Measurements from ENCODE around the gene PRXL2A.
"Not testable (repeated sequence)": the region's sequence is repeated elsewhere in the genome, so short reads cannot be mapped to it uniquely, and the experiment has no call there.

Gene PRXL2A

GRCh38 chr10:80411681-80412220 lies 3.4 kb downstream of the PRXL2A start:
- DNase-seq: no peak

GRCh38 chr10:80412486-80412885 lies 4.1 kb downstream of the PRXL2A start:
- DNase-seq: no peak

GRCh38 chr10:80413271-80413996 lies 5.1 kb downstream of the PRXL2A start:
- DNase-seq: no peak

GRCh38 chr10:80414142-80414895 lies 6.0 kb downstream of the PRXL2A start:
- DNase-seq: no peak

- DNase-seq: no peak
These were observed 7.6 kb downstream of the PRXL2A start for GRCh38 chr10:80415734-80416478.

- no peak for DNase-seq
These were observed 8.2 kb downstream of the PRXL2A start for GRCh38 chr10:80416479-80417098.

GRCh38 chr10:80417256-80417655 lies 8.9 kb downstream of the PRXL2A start:
- not testable (repeated sequence) for DNase-seq

- no peak for DNase-seq
These were observed 12.8 kb downstream of the PRXL2A start for GRCh38 chr10:80421050-80421706.

- no peak for DNase-seq
These were observed 13.6 kb downstream of the PRXL2A start for GRCh38 chr10:80421707-80422536.

- no peak for DNase-seq
These were observed 17.6 kb downstream of the PRXL2A start for GRCh38 chr10:80425901-80426300.

GRCh38 chr10:80427541-80427940 lies 19.2 kb downstream of the PRXL2A start:
- no peak for DNase-seq

- peak; percentile 20 for DNase-seq
These were observed 21.2 kb downstream of the PRXL2A start for GRCh38 chr10:80429521-80429973.

- DNase-seq: no peak
These were observed 24.8 kb downstream of the PRXL2A start for GRCh38 chr10:80433134-80433533.

- no peak for DNase-seq
These were observed 28.2 kb downstream of the PRXL2A start for GRCh38 chr10:80436446-80437098.

GRCh38 chr10:80437227-80437626 lies 28.9 kb downstream of the PRXL2A start:
- DNase-seq: no peak

GRCh38 chr10:80441831-80442230 lies 33.5 kb downstream of the PRXL2A start:
- no peak for DNase-seq

GRCh38 chr10:80442879-80443278 lies 34.5 kb downstream of the PRXL2A start:
- DNase-seq: no peak

GRCh38 chr10:80443531-80443974 lies 35.2 kb downstream of the PRXL2A start:
- peak; percentile 47 for DNase-seq

- no peak for DNase-seq
These were observed 35.8 kb downstream of the PRXL2A start for GRCh38 chr10:80444124-80444523.

GRCh38 chr10:80444646-80445319 lies 36.4 kb downstream of the PRXL2A start:
- DNase-seq: peak; percentile 63

Measured in activated CD4-positive, alpha-beta T cell treated with anti-CD3 and anti-CD28 coated beads, Interleukin-2, Interleukin-6, amounts not matched to agents 100 ng/mL and 50 ng/mL, durations not matched to agents 16 hours and 8 hours (primary cell).